SK-N-SH treated with all-trans-retinoic acid at 6 μM for 48 hours (cell line): Measurements from ENCODE around the gene ADARB2.

Source experiments
- ATAC-seq: fragments of 200-7000 bp; cut with Tn5 transposase; 3 replicates; pipeline ENCODE4 v1.9.1; 2020; ENCODE audit warnings: mild to moderate bottlenecking, moderate library complexity
- BACH2 ChIP-seq: fragments of 250-450 bp; sonication (Bioruptor Pico); IDR thresholded peaks from 2 replicates; pipeline ENCODE4 v1.9.0; 2021; ENCODE audit warnings: mild to moderate bottlenecking, borderline replicate concordance
- CREB5 ChIP-seq: fragments of 250-450 bp; sonication (Bioruptor Pico); IDR thresholded peaks from 2 replicates; pipeline ENCODE4 v1.5.1; 2020; ENCODE audit warnings: low read depth, mild to moderate bottlenecking, moderate library complexity
- CSDC2 ChIP-seq: fragments of 250-450 bp; sonication (Bioruptor Pico); IDR thresholded peaks from 2 replicates; pipeline ENCODE4 v1.5.0; 2020; ENCODE audit warnings: mild to moderate bottlenecking, moderate library complexity
- ESRRG ChIP-seq: fragments of 250-450 bp; sonication (Bioruptor Pico); IDR thresholded peaks from 2 replicates; pipeline ENCODE4 v1.6.1; 2021; ENCODE audit warnings: mild to moderate bottlenecking
- GLIS3 ChIP-seq: fragments of 250-450 bp; sonication (Bioruptor Pico); IDR thresholded peaks from 2 replicates; pipeline ENCODE4 v1.5.0; 2020; ENCODE audit warnings: mild to moderate bottlenecking, moderate library complexity
- ISL1 ChIP-seq: fragments of 250-450 bp; sonication (Bioruptor Pico); IDR thresholded peaks from 2 replicates; pipeline ENCODE4 v2.1.2; 2022; ENCODE audit warnings: mild to moderate bottlenecking, moderate library complexity
- OSR1 ChIP-seq: fragments of 250-450 bp; sonication (Bioruptor Pico); IDR thresholded peaks from 2 replicates; pipeline ENCODE4 v1.8.0; 2022; ENCODE audit warnings: moderate library complexity, mild to moderate bottlenecking, inconsistent platforms
- PATZ1 ChIP-seq: fragments of 250-450 bp; sonication (Bioruptor Pico); IDR thresholded peaks from 2 replicates; pipeline ENCODE4 v1.8.0; 2020; ENCODE audit warnings: mild to moderate bottlenecking, moderate library complexity, borderline replicate concordance
- PPARA ChIP-seq: fragments of 250-450 bp; sonication (Bioruptor Pico); IDR thresholded peaks from 2 replicates; pipeline ENCODE4 v1.5.0; 2020; ENCODE audit warnings: mild to moderate bottlenecking, borderline replicate concordance
- RARB ChIP-seq: fragments of 250-450 bp; sonication (Bioruptor Pico); IDR thresholded peaks from 2 replicates; pipeline ENCODE4 v1.8.0; 2021; ENCODE audit warnings: mild to moderate bottlenecking, moderate library complexity
- SNAI2 ChIP-seq: fragments of 250-450 bp; sonication (Bioruptor Pico); IDR thresholded peaks from 2 replicates; pipeline ENCODE4 v1.5.0; 2020; ENCODE audit warnings: mild to moderate bottlenecking, moderate library complexity
- TOX ChIP-seq: fragments of 250-450 bp; sonication (Bioruptor Pico); IDR thresholded peaks from 2 replicates; pipeline ENCODE4 v1.8.0; 2021; ENCODE audit warnings: mild to moderate bottlenecking, moderate library complexity, borderline replicate concordance
- TSHZ2 ChIP-seq: fragments of 250-450 bp; sonication (Bioruptor Pico); IDR thresholded peaks from 2 replicates; pipeline ENCODE4 v1.5.0; 2020; ENCODE audit warnings: mild to moderate bottlenecking, moderate library complexity
- ZC3H10 ChIP-seq: fragments of 250-450 bp; sonication (Bioruptor Pico); IDR thresholded peaks from 2 replicates; pipeline ENCODE4 v1.5.1; 2021; ENCODE audit warnings: mild to moderate bottlenecking, moderate library complexity
- ZFP3 ChIP-seq: fragments of 250-450 bp; sonication (Bioruptor Pico); IDR thresholded peaks from 2 replicates; pipeline ENCODE4 v1.5.0; 2020; ENCODE audit warnings: mild to moderate bottlenecking, moderate library complexity
- ZFP30 ChIP-seq: fragments of 450-650 bp; formaldehyde crosslinking; IDR thresholded peaks from 2 replicates; pipeline ENCODE4 v1.5.0; 2022; ENCODE audit warnings: mild to moderate bottlenecking, moderate library complexity
- ZNF565 ChIP-seq: fragments of 450-650 bp; formaldehyde crosslinking; conservative IDR thresholded peaks from 2 replicates; pipeline ENCODE4 v1.5.0; 2020; ENCODE audit warnings: low read depth, mild to moderate bottlenecking, moderate library complexity
- ZNF70 ChIP-seq: fragments of 450-650 bp; formaldehyde crosslinking; IDR thresholded peaks from 2 replicates; pipeline ENCODE4 v1.5.0; 2020; ENCODE audit warnings: mild to moderate bottlenecking, moderate library complexity
- TF ChIP-seq, protein P1 (sequence below): fragments of 250-450 bp; sonication (Bioruptor Pico); IDR thresholded peaks from 2 replicates; pipeline ENCODE4 v1.8.0; 2021; ENCODE audit warnings: low read depth, mild to moderate bottlenecking, moderate library complexity, borderline replicate concordance

The ADARB2 gene

GRCh38 chr10:1420661-1421362 lies 316.5 kb downstream of the ADARB2 start:
- peak; percentile 46; the same call in 1 of the 3 replicates for ATAC-seq
- no peak for TF ChIP-seq ISL1 (CRISPR knock-in tag)
- TF ChIP-seq ZNF70 (CRISPR knock-in tag): no peak
- no peak for TF ChIP-seq RARB (CRISPR knock-in tag)
- TF ChIP-seq ZC3H10 (CRISPR knock-in tag): no peak
- TF ChIP-seq TSHZ2 (CRISPR knock-in tag): no peak
- TF ChIP-seq ZFP3 (CRISPR knock-in tag): no peak
- no peak for TF ChIP-seq GLIS3 (CRISPR knock-in tag)
- TF ChIP-seq SNAI2 (CRISPR knock-in tag): no peak
- TF ChIP-seq OSR1: no peak

DNA sequence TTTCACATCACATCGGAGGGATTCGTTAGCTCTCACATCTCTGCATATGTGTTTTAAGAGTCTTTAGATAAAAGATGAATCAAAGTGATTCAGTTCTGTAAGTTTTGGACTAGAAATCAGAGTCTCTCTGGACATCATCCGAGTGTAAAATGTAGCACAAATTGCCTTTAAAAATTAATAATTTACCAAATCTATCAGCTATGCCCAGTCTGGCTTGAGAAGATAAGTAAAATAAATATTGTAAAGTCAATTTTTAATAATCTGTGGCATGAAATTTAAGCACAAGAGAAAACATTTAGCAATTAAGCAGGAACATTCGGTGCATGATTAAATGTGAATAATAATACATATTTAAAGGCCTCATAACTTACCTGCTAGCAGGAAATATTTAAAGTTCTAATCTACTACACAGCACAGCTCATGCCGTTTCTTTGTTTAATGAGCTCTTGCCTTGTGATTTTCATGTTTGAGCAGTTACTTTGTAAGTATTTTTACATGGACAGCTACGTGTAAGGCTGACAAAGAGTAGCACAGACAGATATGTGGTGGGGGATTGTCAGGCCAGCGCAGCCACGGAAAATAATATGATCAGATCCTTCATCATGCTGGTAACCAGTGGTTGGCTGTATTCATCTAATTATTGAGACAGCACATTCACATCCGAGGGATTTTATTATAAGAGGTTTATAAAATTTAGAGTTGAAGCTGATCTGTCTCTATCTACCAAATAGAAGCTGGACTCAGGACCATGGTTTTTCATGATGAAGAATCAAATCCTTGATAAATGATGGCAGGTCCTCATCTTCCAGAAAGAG lies 317.3 kb downstream of the ADARB2 start:
- TF ChIP-seq RARB (CRISPR knock-in tag) (no peak), ZFP30 (CRISPR knock-in tag) (no peak), TSHZ2 (CRISPR knock-in tag) (no peak), PATZ1 (CRISPR knock-in tag) (no peak), TOX (CRISPR knock-in tag) (no peak), BACH2 (CRISPR knock-in tag) (no peak), OSR1 (no peak), CREB5 (no peak), SNAI2 (CRISPR knock-in tag) (no peak), ZC3H10 (CRISPR knock-in tag) (no peak), ESRRG (CRISPR knock-in tag) (no peak), PPARA (CRISPR knock-in tag) (no peak), ISL1 (CRISPR knock-in tag) (no peak), ZNF70 (CRISPR knock-in tag) (no peak), ZFP3 (CRISPR knock-in tag) (no peak), CSDC2 (no peak), ZNF565 (CRISPR knock-in tag) (no peak), GLIS3 (CRISPR knock-in tag) (no peak)
- TF ChIP-seq, protein P1, sequence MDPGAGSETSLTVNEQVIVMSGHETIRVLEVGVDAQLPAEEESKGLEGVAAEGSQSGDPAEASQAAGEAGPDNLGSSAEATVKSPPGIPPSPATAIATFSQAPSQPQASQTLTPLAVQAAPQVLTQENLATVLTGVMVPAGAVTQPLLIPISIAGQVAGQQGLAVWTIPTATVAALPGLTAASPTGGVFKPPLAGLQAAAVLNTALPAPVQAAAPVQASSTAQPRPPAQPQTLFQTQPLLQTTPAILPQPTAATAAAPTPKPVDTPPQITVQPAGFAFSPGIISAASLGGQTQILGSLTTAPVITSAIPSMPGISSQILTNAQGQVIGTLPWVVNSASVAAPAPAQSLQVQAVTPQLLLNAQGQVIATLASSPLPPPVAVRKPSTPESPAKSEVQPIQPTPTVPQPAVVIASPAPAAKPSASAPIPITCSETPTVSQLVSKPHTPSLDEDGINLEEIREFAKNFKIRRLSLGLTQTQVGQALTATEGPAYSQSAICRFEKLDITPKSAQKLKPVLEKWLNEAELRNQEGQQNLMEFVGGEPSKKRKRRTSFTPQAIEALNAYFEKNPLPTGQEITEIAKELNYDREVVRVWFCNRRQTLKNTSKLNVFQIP (CRISPR knock-in tag): no peak
- no peak for ATAC-seq
